GM12878 (cell line): Measurements from ENCODE around the gene GPR152. TPM values are rescaled to one million over a fixed set of nuclear protein-coding genes. Genes with fewer than 3 reads are reported as not detected.

Experiments used
- ATAC-seq: fragments of 200-7000 bp; cut with Tn5 transposase; 3 replicates; pipeline ENCODE4 v1.9.1; 2020; ENCODE audit warnings: mild to moderate bottlenecking, moderate library complexity
- BruUV-seq: library from RNA; stranded (reverse); fragments of 400-500 nt; replicated peaks from 2 replicates; lab custom pipeline; 2021; lab: Mats Ljungman, UMichigan
- CTCF ChIA-PET: fragments of 300-600 bp; sonication (Branson Sonifier 250); formaldehyde crosslinking; extraction: SDS; loops from one replicate; lab custom pipeline; 2021; ENCODE audit warnings: inconsistent platforms; lab: Yijun Ruan, JAX
- POLR2A ChIA-PET: fragments of 350-600 bp; formaldehyde crosslinking; extraction: SDS; loops from one replicate; lab custom pipeline; 2021; ENCODE audit warnings: inconsistent platforms; lab: Charles Lee
- RAD21 ChIA-PET: fragments of 300-600 bp; sonication (Branson Sonifier 250); formaldehyde crosslinking; loops from one replicate; lab custom pipeline; 2023; ENCODE audit warnings: antibody characterized with exemption; ENCODE audit not compliant: unreplicated experiment; lab: Charles Lee
- SMC1A ChIA-PET: fragments of 300-600 bp; sonication (Branson Sonifier 250); formaldehyde crosslinking; loops from one replicate; lab custom pipeline; 2023; ENCODE audit not compliant: unreplicated experiment, uncharacterized antibody; lab: Charles Lee
- DNase-seq: peaks from one replicate; pipeline ENCODE4 v3.0.0-alpha.2; 2011; ENCODE audit warnings: low read depth, low spot score
- FAIRE-seq: peaks from 3 replicates; lab custom pipeline; 2011; peaks lifted over from hg19 to GRCh38; lab: Jason Lieb, UNC
- H2AFZ ChIP-seq: 2 replicates; pipeline ENCODE4 v1.6.0; 2011; ENCODE audit warnings: low read depth, low read length, control low read depth; ENCODE audit not compliant: control insufficient read depth
- H3K27ac ChIP-seq: 2 replicates; pipeline ENCODE4 v1.5.1; 2011; ENCODE audit warnings: control low read depth; ENCODE audit not compliant: control insufficient read depth, insufficient read depth
- H3K27me3 ChIP-seq, 2 experiments: replicated peaks in 1 of 2; 2 replicates each; pipeline versions ENCODE4 v1.6.0 to v1.6.1; 2011; ENCODE audit warnings: low read length in 1 of 2; ENCODE audit not compliant: control insufficient read depth in 2 of 2, insufficient read depth in 2 of 2
- H3K36me3 ChIP-seq, 2 experiments: 2 replicates each; pipeline ENCODE4 v1.5.1; 2011; ENCODE audit warnings: low read length in 1 of 2; ENCODE audit not compliant: control insufficient read depth in 2 of 2, insufficient read depth in 2 of 2
- H3K4me1 ChIP-seq: 2 replicates; pipeline ENCODE4 v1.6.1; 2011; ENCODE audit warnings: mild to moderate bottlenecking, low read length, moderate library complexity, mixed read lengths; ENCODE audit not compliant: control insufficient read depth, insufficient read depth
- H3K4me2 ChIP-seq: 2 replicates; pipeline ENCODE4 v1.6.0; 2011; ENCODE audit warnings: control low read depth; ENCODE audit not compliant: control insufficient read depth, insufficient read depth
- H3K4me3 ChIP-seq: fragments of 200-600 bp; sonication (generic); 2 replicates; pipeline ENCODE4 v1.5.1; 2016
- H3K79me2 ChIP-seq: 2 replicates; pipeline ENCODE4 v1.6.0; 2011; ENCODE audit warnings: low read length; ENCODE audit not compliant: control insufficient read depth, insufficient read depth
- H3K9ac ChIP-seq: 2 replicates; pipeline ENCODE4 v1.8.0; 2011; ENCODE audit warnings: low read length, control low read depth, mixed read lengths; ENCODE audit not compliant: control insufficient read depth, insufficient read depth
- H3K9me3 ChIP-seq: replicated peaks from 3 replicates; pipeline ENCODE4 v1.5.1; 2011; ENCODE audit warnings: mild to moderate bottlenecking, low read length; ENCODE audit not compliant: control insufficient read depth, insufficient read depth
- H4K20me1 ChIP-seq: 2 replicates; pipeline ENCODE4 v1.6.0; 2011; ENCODE audit not compliant: control insufficient read depth, insufficient read depth
- ESRRA ChIP-seq: IDR thresholded peaks from 2 replicates; pipeline ENCODE4 v1.6.1; 2012; ENCODE audit warnings: mild to moderate bottlenecking, low read length, improper control_type of control experiment
- FOS ChIP-seq: IDR thresholded peaks from 3 replicates; pipeline ENCODE4 v1.6.1; 2011; ENCODE audit warnings: borderline replicate concordance; ENCODE audit not compliant: insufficient read length; ENCODE audit errors: extremely low read depth
- HDAC2 ChIP-seq: fragments of 200-600 bp; sonication (generic); IDR thresholded peaks from 2 replicates; pipeline ENCODE4 v1.6.1; 2017
- LARP7 ChIP-seq: fragments of 450-650 bp; IDR thresholded peaks from 2 replicates; pipeline ENCODE4 v1.6.1; 2017; ENCODE audit warnings: mild to moderate bottlenecking
- NBN ChIP-seq: fragments of 450-650 bp; IDR thresholded peaks from 2 replicates; pipeline ENCODE4 v1.6.1; 2016
- POLR2A ChIP-seq: IDR thresholded peaks from 2 replicates; pipeline ENCODE4 v1.6.1; 2011; ENCODE audit warnings: low read depth, mild to moderate bottlenecking, low read length
- POLR2AphosphoS5 ChIP-seq: IDR thresholded peaks from 2 replicates; pipeline ENCODE4 v1.6.1; 2011; ENCODE audit warnings: mild to moderate bottlenecking, low read length, inconsistent platforms
- RUNX3 ChIP-seq: IDR thresholded peaks from 2 replicates; pipeline ENCODE4 v1.6.1; 2012; ENCODE audit warnings: low read length, inconsistent platforms
- SUPT20H ChIP-seq: IDR thresholded peaks from 2 replicates; pipeline ENCODE4 v1.6.1; 2011; ENCODE audit warnings: low read depth, mild to moderate bottlenecking, low read length, moderate library complexity, borderline replicate concordance; ENCODE audit not compliant: control insufficient read depth
- SUZ12 ChIP-seq: fragments of 200-600 bp; sonication (generic); IDR thresholded peaks from one replicate; pipeline ENCODE4 v1.6.1; 2018; ENCODE audit warnings: antibody characterized with exemption, mild to moderate bottlenecking; ENCODE audit not compliant: unreplicated experiment
- whole genome bisulfite sequencing: methylation state at CpG from one replicate; pipeline ENCODE4 v1.1.6; 2016; ENCODE audit warnings: low lambda C conversion rate; ENCODE audit not compliant: insufficient replicate concordance, insufficient coverage; ENCODE audit errors: missing lambda C conversion rate; 5-methylcytosine and 5-hydroxymethylcytosine counted together
- in situ Hi-C: fragments of 300-500 bp; cut with MboI; formaldehyde crosslinking; loops from 9 replicates; pipeline ENCODE4 v1.14.3; 2018; ENCODE audit warnings: mixed read lengths
- intact Hi-C: fragments of 100-400 bp; cut with micrococcal nuclease; formaldehyde crosslinking; loops from one replicate; pipeline ENCODE4 v1.14.2; 2022; ENCODE audit not compliant: unreplicated experiment
- polyA plus RNA-seq, 11 experiments: library from polyadenylated mRNA; depleted of rRNA in 4 of 11; unstranded in 6 of 11; stranded (reverse) in 5 of 11; fragments of >200 nt; fragmentation: Nextera tagmentation in 4 of 11; fragmentation: Illumina TruSeq in 1 of 11; extraction: Ambion mirVana in 4 of 11; extraction: Trizol in 1 of 11; gene quantifications; 1 replicate in 1 of 11; 2 replicates in 10 of 11; pipeline versions ENCODE4 v1.2.1 to v1.2.3, GENCODE V29; 2011 to 2016; ENCODE audit warnings: inconsistent platforms in 2 of 11, missing spikeins in 2 of 11, low read depth in 1 of 11
- total RNA-seq, 4 experiments: library from RNA; depleted of rRNA in 3 of 4; stranded (reverse); fragments of >200 nt in 3 of 4; fragmentation: Illumina TruSeq in 1 of 4; extraction: Trizol in 1 of 4; gene quantifications; 2 replicates each; pipeline versions ENCODE4 v1.2.1 to v1.2.3, GENCODE V29; 2013 to 2021
- TF ChIP-seq, protein P1 (sequence below): fragments of 450-650 bp; IDR thresholded peaks from 2 replicates; pipeline ENCODE4 v1.6.1; 2016; ENCODE audit warnings: mild to moderate bottlenecking
- TF ChIP-seq, protein P2 (sequence below): fragments of 150-350 bp; IDR thresholded peaks from 2 replicates; pipeline ENCODE4 v1.6.1; 2014; ENCODE audit warnings: mild to moderate bottlenecking, low read depth, low read length
- TF ChIP-seq, protein P3 (sequence below): fragments of 450-650 bp; conservative IDR thresholded peaks from 2 replicates; pipeline ENCODE4 v1.6.1; 2017; ENCODE audit warnings: mild to moderate bottlenecking, moderate library complexity
- TF ChIP-seq, protein P4 (sequence below): IDR thresholded peaks from 2 replicates; pipeline ENCODE4 v1.6.1; 2011; ENCODE audit warnings: borderline replicate concordance, low read depth, mild to moderate bottlenecking, moderate library complexity, mixed read lengths, low read length; ENCODE audit not compliant: insufficient read depth; ENCODE audit errors: extremely low read length

The GPR152 gene
- total and polyA plus RNA-seq, 10 of the 15 experiments (the other 5 are each of a cell fraction or from before 2014, with no cell fraction given), result not detected

DNA sequence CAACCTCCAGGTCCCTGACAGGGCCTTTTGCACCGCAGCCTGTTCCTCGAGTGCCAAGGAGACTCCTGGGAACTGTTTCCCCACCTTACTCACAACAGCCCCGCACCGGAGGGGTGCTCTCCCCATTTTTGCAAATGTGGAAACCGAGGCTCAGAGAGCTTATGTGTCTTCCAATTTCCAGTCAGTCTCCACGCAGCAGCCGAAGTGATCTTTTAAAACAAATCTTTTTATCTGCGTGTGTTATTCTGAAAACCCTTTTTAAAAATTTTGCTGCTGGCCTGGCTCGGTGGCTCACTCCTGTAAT is 16.9 kb upstream of the GPR152 start (continued):
- TF ChIP-seq SUZ12, result no peak
- TF ChIP-seq, protein P1, sequence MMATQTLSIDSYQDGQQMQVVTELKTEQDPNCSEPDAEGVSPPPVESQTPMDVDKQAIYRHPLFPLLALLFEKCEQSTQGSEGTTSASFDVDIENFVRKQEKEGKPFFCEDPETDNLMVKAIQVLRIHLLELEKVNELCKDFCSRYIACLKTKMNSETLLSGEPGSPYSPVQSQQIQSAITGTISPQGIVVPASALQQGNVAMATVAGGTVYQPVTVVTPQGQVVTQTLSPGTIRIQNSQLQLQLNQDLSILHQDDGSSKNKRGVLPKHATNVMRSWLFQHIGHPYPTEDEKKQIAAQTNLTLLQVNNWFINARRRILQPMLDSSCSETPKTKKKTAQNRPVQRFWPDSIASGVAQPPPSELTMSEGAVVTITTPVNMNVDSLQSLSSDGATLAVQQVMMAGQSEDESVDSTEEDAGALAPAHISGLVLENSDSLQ, result 0 out of 2 replicates have a peak, but pooled peaks have one; percentile 2
- no peak for TF ChIP-seq LARP7
- TF ChIP-seq, protein P2, sequence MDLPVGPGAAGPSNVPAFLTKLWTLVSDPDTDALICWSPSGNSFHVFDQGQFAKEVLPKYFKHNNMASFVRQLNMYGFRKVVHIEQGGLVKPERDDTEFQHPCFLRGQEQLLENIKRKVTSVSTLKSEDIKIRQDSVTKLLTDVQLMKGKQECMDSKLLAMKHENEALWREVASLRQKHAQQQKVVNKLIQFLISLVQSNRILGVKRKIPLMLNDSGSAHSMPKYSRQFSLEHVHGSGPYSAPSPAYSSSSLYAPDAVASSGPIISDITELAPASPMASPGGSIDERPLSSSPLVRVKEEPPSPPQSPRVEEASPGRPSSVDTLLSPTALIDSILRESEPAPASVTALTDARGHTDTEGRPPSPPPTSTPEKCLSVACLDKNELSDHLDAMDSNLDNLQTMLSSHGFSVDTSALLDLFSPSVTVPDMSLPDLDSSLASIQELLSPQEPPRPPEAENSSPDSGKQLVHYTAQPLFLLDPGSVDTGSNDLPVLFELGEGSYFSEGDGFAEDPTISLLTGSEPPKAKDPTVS, result no peak
- TF ChIP-seq POLR2AphosphoS5, result no peak

DNA sequence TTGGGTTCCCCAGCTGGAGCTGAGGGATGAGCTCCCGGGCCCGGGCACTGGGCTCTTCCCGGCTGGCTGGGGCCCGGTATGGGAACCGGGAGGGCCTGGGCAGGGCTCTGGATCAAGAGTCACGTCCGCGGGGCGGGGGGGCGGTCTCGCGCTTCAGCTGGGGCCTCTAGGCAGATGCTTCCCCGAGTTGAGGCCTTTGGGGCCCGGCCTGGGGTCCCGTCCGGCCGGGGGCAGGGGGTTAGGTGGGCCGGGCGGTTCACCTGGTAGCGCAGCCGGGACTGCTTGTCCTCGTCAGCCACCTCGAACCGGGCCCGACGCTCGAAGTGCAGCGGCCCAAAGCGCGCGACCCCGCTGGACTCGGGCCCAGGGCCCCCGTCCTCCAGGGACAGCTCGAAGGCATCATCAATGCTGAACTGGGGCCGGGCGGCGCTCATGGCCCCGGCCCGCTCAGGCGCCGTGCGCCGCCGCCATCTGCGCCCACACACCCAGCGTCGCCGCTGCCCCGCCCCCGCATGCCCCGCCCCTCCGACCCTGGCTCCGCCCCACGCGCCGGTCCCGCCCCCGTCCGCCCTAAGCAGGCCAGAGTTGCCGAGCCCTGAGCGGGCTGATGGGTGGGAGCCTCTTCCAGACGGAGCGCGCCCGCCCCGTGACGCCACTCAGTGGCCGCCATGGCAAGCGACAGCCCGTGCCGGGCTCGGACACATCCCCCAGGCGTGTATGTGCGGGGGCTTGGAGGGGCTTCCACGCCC is 16.4 kb upstream of the GPR152 start, which contains the start of gene TMEM134:
TSS of gene TMEM134 (minus strand) at position 493 of the 749 bp plus-strand sequence. CDS start at position 434, 59 bp downstream.
- H3K4me3 ChIP-seq, result peak within 1 kb of the TSS; percentile 86
- H3K79me2 ChIP-seq, result peaks cover 14% of the 10 kb centered on the region
- in situ Hi-C loops (no loop called here), intact Hi-C loops (loop anchor here (2.0 kb wide), 2 partner anchors 32 to 68 kb away; partner anchors contain the start of genes PPP1CA and PTPRCAP)
- no TSS peak for BruUV-seq
- H3K27ac ChIP-seq, result peak within 1 kb of the TSS; percentile 78
- ChIA-PET POLR2A (interaction anchor here (1.0 to 8.1 kb wide), 19 partner anchors 10 to 132 kb away, joined by 3 to 78 read pairs (median 6); partner anchors contain the start of genes AIP, PITPNM1, PPP1CA and PTPRCAP), RAD21 (interaction anchor here (0.6 to 5.5 kb wide), 18 partner anchors 11 to 123 kb away, joined by 3 to 72 read pairs (median 4); partner anchors contain the start of genes AIP, CDK2AP2, PITPNM1 and POLD4), CTCF (interaction anchor here (0.7 to 5.1 kb wide), 18 partner anchors 10 to 180 kb away, joined by 3 to 36 read pairs (median 4); partner anchors contain the start of genes AIP and PPP1CA), SMC1A (interaction anchor here (0.5 to 5.2 kb wide), 13 partner anchors 9 to 146 kb away, joined by 3 to 46 read pairs (median 5); partner anchors contain the start of genes AIP, PITPNM1, PPP1CA and RAD9A)
- H3K4me1 ChIP-seq, result peaks cover 35% of the 10 kb centered on the region
- no peaks in the 10 kb centered on the region for H3K27me3 ChIP-seq
- ATAC-seq (peak; percentile 83), FAIRE-seq (peak; percentile 78), DNase-seq (peak; percentile 57)
- no peaks in the 10 kb centered on the region for H4K20me1 ChIP-seq
- no peaks in the 10 kb centered on the region for H3K9me3 ChIP-seq
- H3K9ac ChIP-seq, result peak within 1 kb of the TSS; percentile 85
- no peaks in the 10 kb centered on the region for H3K36me3 ChIP-seq
- WGBS, result 1% methylated on average over 38 of the region's 76 CpGs
- peak within 1 kb of the TSS; percentile 90 for H2AFZ ChIP-seq
- peak within 1 kb of the TSS; percentile 98 for H3K4me2 ChIP-seq
- TF ChIP-seq NBN (peak; percentile 72; the same call in 1 of the 2 replicates), RUNX3 (peak; percentile 14; the same call in 1 of the 2 replicates), SUPT20H (no peak), FOS (no peak), POLR2A (peak; percentile 88), LARP7 (peak; percentile 43), HDAC2 (no peak), ESRRA (no peak)
- TF ChIP-seq, protein P3, sequence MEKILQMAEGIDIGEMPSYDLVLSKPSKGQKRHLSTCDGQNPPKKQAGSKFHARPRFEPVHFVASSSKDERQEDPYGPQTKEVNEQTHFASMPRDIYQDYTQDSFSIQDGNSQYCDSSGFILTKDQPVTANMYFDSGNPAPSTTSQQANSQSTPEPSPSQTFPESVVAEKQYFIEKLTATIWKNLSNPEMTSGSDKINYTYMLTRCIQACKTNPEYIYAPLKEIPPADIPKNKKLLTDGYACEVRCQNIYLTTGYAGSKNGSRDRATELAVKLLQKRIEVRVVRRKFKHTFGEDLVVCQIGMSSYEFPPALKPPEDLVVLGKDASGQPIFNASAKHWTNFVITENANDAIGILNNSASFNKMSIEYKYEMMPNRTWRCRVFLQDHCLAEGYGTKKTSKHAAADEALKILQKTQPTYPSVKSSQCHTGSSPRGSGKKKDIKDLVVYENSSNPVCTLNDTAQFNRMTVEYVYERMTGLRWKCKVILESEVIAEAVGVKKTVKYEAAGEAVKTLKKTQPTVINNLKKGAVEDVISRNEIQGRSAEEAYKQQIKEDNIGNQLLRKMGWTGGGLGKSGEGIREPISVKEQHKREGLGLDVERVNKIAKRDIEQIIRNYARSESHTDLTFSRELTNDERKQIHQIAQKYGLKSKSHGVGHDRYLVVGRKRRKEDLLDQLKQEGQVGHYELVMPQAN, result peak; percentile 78
- TF ChIP-seq, protein P4, sequence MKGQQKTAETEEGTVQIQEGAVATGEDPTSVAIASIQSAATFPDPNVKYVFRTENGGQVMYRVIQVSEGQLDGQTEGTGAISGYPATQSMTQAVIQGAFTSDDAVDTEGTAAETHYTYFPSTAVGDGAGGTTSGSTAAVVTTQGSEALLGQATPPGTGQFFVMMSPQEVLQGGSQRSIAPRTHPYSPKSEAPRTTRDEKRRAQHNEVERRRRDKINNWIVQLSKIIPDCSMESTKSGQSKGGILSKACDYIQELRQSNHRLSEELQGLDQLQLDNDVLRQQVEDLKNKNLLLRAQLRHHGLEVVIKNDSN, result peak; percentile 23
